ENCODE measurements around the gene ARF6. TPM values are rescaled to one million over a fixed set of nuclear protein-coding genes. Genes with fewer than 3 reads are reported as not detected.

Gene ARF6
- total RNA-seq, 2 donors from 2014 or later = 136 to 161 TPM

DNA sequence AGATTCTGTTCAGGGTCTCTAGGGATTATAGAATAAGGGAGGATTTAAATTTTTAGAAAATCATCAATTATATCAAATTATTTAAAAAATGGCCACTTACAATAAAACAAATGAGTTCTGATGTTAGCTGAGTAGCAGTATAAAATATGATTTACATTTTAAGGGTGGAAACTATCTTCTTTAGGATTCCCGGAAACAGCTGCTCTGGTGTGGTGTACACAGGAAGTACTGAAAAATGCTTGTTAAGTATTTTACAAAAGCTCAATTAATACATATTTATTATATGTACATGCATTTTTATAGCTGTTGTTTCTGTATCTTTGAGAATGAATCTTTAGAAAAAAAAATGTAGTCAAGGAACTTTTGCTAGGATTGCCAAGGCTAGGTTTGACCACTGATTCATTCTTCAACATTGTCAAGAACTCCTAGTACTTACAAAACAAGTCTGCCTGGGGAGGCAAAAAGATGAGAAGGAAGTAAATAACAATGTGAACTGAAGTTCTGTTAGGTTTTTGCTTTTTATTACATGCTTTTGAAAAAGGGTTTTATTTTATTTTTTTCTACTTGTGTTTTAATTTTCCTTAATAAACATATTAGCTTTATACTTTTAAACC lies 48.0 kb downstream of the ARF6 start:
- no peaks in the 10 kb centered on the region for H3K36me3 ChIP-seq
- TF ChIP-seq, protein P1, sequence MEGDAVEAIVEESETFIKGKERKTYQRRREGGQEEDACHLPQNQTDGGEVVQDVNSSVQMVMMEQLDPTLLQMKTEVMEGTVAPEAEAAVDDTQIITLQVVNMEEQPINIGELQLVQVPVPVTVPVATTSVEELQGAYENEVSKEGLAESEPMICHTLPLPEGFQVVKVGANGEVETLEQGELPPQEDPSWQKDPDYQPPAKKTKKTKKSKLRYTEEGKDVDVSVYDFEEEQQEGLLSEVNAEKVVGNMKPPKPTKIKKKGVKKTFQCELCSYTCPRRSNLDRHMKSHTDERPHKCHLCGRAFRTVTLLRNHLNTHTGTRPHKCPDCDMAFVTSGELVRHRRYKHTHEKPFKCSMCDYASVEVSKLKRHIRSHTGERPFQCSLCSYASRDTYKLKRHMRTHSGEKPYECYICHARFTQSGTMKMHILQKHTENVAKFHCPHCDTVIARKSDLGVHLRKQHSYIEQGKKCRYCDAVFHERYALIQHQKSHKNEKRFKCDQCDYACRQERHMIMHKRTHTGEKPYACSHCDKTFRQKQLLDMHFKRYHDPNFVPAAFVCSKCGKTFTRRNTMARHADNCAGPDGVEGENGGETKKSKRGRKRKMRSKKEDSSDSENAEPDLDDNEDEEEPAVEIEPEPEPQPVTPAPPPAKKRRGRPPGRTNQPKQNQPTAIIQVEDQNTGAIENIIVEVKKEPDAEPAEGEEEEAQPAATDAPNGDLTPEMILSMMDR (IDR thresholded peaks at IDR 0.05) = no peak
- DNase-seq = no peak
- no peak overlapping the region for H3K4me3 ChIP-seq
- no peaks in the 10 kb centered on the region for H3K9me3 ChIP-seq
- no peaks in the 10 kb centered on the region for H3K4me1 ChIP-seq
- no peak overlapping the region for H3K9ac ChIP-seq (ENCODE audit: low read depth in 2 of 2, low read length in 2 of 2)
- no peak overlapping the region for H3K27ac ChIP-seq
- intact Hi-C loops (cut with DNase I) = no loop called here
- H3K27me3 ChIP-seq = no peaks in the 10 kb centered on the region

DNA sequence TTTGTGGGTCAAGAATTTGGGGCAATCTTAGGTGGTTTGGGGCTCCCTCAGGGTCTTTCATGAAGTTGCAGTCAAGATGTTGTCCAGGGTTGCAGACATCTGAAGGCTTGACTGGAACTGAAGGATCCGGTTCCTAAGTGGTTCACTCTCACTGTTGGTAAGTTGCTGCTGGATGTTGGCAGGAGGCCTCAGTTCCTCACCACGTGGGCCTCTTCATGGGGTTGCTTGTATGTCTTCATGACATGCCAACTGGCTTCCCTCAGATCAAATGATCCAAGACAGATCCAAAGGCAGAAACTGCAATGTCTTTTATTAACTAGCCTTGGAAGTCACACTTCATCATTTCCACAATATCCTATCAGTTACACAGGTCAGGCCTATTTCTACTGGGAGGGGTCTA lies 49.2 kb downstream of the ARF6 start:
- H3K27ac ChIP-seq = no peak overlapping the region

DNA sequence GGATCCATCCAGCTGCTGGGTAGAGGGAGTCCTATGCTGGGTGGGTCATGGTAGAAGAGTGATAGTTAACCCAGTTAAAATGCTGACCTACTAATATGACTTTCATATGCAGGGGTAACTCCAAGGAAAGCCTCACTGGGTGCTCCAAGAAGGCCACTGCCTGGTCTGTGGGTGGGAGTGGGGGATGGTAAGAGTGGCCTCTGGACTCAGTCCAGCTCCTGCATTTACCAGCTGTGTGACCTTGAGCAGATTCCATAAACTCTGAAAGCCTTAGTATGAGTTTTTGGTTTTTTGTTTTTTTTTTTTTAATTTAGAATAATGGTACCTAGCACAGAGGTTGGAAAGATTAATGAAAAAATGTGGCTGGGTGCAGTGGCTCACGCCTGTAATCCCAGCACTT lies 51.6 kb downstream of the ARF6 start:
- TF ChIP-seq, protein P1 (IDR thresholded peaks at IDR 0.05) = no peak
- Histone ChIP-seq H3K4me3 (no peak overlapping the region), H3K27ac (no peak overlapping the region), H3K9ac (ENCODE audit: low read depth in 2 of 2, low read length in 2 of 2) (no peak overlapping the region), H3K27me3 (no peaks in the 10 kb centered on the region), H3K36me3 (no peaks in the 10 kb centered on the region), H3K4me1 (peaks cover 8% of the 10 kb centered on the region), H3K9me3 (no peaks in the 10 kb centered on the region)
- DNase-seq = no peak
- intact Hi-C loops (cut with DNase I) = no loop called here

More for the DNA sequence above, 49.2 kb downstream of the ARF6 start:
- no peak overlapping the region for H3K9ac ChIP-seq (ENCODE audit: low read depth in 2 of 2, low read length in 2 of 2)
- H3K9me3 ChIP-seq = no peaks in the 10 kb centered on the region
- H3K36me3 ChIP-seq = no peaks in the 10 kb centered on the region
- no peak overlapping the region for H3K4me3 ChIP-seq
- peaks cover 8% of the 10 kb centered on the region for H3K4me1 ChIP-seq
- no peak for DNase-seq
- intact Hi-C loops (cut with DNase I) = no loop called here
- no peaks in the 10 kb centered on the region for H3K27me3 ChIP-seq
- TF ChIP-seq, protein P1 (IDR thresholded peaks at IDR 0.05) = no peak

DNA sequence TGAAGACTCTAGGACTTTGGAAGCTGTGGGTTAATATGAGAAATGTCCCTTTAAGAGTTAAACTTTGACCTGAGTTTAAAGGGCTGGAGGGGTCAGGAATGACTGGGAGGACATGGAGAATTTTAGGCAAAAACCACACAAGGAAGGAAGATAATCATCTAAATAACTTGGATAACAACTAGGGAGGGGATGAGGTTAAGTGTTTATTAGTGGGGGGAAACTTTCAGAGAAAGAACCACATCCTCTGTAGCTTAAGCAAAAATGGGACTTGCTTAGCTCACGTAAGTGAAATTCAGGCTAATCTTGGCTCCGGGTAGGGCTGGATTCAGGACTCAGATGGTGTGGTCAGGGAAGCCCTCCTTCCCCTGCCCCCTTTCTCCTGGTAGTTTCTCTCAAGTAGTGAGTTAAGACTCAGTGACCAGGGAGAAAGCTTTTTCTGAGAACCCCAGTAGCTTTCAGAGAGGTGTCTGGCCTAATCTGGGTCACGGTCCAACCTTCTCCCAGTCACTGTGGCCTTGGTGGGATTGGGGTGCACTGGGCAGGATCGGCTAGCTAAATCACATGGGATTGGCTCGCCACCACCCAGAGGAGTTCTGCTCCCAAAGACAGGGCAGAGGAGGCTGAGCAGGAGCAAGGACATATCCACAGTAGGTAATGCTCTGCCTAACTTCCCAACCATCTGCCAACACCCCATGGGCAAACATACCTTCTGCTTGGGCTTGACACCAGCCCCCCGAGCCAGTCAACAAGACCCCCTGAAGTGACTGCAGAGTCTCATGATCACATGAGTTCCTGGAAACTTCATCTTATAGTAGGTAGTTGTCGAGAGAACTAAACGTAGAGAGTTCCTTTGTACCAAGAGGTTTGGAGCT lies 52.8 kb downstream of the ARF6 start:
- no peak overlapping the region for H3K4me3 ChIP-seq
- peak overlapping the region; percentile 53 for H3K27ac ChIP-seq
- peaks cover 8% of the 10 kb centered on the region for H3K4me1 ChIP-seq
- H3K9me3 ChIP-seq = no peaks in the 10 kb centered on the region
- H3K27me3 ChIP-seq = no peaks in the 10 kb centered on the region
- intact Hi-C loops (cut with DNase I) = no loop called here
- H3K36me3 ChIP-seq = no peaks in the 10 kb centered on the region
- TF ChIP-seq, protein P1 (IDR thresholded peaks at IDR 0.05) = no peak
- DNase-seq = no peak
- H3K9ac ChIP-seq (ENCODE audit: low read depth in 2 of 2, low read length in 2 of 2) = peak overlapping the region in 1 of 2 donors; percentile 22

Other genes starting within 250 kb of the ARF6 start
- 10 to 100 TPM in 1 of 2 donors, 1 to 10 TPM in 1; 2.5 to 15.9 TPM for gene POLE2, start 204.9 kb upstream of the ARF6 start, total RNA-seq
- 1 to 10 TPM in 1 of 2 donors, under 1 TPM in 1; 0.94 to 2.5 TPM for gene KLHDC1, start 200.0 kb upstream of the ARF6 start, total RNA-seq
- 10 to 100 TPM; 37.5 to 68.7 TPM for gene KLHDC2, start 124.9 kb upstream of the ARF6 start, total RNA-seq
- 10 to 100 TPM; 52.8 to 56.7 TPM for gene NEMF, start 40.3 kb upstream of the ARF6 start, total RNA-seq
- gene VCPKMT, start 223.5 kb downstream of the ARF6 start, total RNA-seq = 1 to 10 TPM; 4.6 to 6.7 TPM

All from colonic mucosa (tissue), 4 donors.